Stimulated activated CD4-positive, alpha-beta T cell treated with anti-CD3 and anti-CD28 coated beads, Interleukin-2, amount 100 ng/mL, for 48 hours (primary cell): ENCODE results near the gene ATAD3A.

ENCODE experiments used
- DNase-seq, 2 donors: peaks; one replicate each; pipeline ENCODE4 v3.0.0-alpha.2; 2020

Gene ATAD3A

GRCh38 chr1:1558591-1558990 lies 46.6 kb downstream of the ATAD3A start:
- no peak for DNase-seq

DNA sequence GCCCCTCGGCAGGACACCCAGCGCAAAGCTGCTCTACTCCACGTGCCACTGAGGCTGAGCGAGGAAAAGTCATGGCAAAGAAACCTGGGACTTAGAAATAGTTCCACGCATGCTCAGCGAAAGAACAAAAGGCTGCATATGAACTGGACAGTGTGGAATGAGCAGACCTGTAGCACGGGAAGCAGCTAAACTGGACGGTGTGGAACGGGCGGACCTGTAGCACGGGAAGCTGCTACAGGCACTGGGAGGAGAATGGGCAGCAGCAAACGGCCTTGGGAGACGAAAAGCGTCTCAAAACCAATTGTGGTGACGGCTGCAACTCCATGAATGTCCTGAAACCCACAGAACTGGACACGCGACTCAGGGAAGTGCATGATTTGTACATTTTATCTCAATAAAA lies 47.1 kb downstream of the ATAD3A start:
- DNase-seq: no peak

DNA sequence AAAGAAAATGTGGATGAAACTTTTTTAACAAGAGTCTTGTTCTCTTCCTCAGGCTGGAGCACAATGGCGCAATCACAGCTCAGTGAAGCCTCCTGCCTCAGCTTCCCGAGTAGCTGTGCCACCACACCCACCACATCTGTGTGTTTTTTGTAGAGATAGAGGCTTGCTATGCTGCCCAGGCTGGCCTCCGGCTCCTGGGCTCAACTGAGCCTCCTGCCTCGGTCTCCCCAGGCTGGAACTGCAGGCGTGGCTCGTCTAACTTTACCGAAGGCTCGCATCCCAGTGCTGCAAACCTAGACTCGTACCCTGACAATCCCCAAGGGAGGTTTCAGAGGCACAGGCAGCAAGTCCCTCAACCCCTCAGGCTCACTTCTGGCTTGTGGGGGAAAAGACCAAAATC lies 48.2 kb downstream of the ATAD3A start:
- no peak for DNase-seq

- DNase-seq: no peak
These were observed 50.0 kb downstream of the ATAD3A start for GRCh38 chr1:1561801-1562470.

GRCh38 chr1:1562556-1563195 lies 50.7 kb downstream of the ATAD3A start:
- no peak for DNase-seq

GRCh38 chr1:1563688-1564087 lies 51.7 kb downstream of the ATAD3A start:
- DNase-seq: no peak

GRCh38 chr1:1564268-1564667 lies 52.3 kb downstream of the ATAD3A start:
- DNase-seq: no peak

GRCh38 chr1:1565340-1565739 lies 53.4 kb downstream of the ATAD3A start:
- DNase-seq: no peak

DNA sequence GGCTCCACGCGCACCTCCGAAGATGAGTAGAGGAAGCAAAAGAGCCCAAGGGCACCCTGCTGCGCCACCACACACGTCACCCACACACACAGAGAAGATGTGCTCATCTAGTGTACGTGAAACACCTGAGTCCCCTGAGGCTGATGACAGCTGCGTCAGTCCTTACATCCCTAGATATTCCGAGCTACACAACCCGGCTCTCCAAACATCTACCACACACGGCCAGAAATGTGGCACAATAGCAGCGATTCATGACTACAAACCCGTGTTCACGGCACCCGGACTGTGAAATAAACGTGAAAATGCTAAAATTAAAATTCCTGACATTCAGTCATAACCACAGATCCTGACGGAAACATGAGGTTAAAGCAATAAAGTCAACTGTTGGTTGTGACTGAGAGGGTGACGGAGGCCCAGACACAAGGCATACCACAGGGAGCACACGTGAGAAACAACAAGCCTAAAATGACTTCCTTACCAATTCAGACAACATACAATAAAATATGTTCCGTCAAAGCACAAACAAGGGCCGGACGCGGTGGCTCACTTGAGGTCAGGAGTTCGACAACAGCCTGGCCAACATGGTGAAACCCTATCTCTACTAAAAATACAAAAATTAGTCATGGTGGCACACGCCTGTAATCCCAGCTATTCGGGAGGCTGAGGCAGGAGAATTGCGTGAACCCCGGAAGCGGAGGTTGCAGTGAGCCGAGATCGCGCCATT lies 55.4 kb downstream of the ATAD3A start:
- DNase-seq: no peak

DNA sequence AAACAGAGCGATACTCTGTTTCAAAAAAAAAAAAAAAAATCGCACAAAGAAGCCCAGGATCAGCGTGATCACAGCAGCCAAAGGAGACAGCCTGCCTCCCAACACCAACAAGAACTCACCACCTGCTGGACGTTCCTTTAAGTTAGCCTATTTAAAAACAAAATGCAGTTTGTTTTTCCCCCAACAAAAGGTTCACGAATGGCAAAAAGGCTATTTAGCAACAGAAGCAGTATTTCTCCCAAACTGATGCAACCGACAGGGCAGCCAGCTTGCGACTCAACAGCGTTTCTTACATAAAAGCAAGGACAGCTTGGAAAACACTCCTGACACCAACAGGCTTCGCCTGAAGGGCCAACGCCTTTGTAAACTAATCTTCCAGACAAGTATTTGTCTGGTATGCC lies 55.9 kb downstream of the ATAD3A start:
- DNase-seq: no peak

- DNase-seq: no peak
These were observed 57.4 kb downstream of the ATAD3A start for GRCh38 chr1:1569341-1569740.

GRCh38 chr1:1573843-1574720 lies 62.1 kb downstream of the ATAD3A start:
- peak; percentile 59 to 61 for DNase-seq

DNA sequence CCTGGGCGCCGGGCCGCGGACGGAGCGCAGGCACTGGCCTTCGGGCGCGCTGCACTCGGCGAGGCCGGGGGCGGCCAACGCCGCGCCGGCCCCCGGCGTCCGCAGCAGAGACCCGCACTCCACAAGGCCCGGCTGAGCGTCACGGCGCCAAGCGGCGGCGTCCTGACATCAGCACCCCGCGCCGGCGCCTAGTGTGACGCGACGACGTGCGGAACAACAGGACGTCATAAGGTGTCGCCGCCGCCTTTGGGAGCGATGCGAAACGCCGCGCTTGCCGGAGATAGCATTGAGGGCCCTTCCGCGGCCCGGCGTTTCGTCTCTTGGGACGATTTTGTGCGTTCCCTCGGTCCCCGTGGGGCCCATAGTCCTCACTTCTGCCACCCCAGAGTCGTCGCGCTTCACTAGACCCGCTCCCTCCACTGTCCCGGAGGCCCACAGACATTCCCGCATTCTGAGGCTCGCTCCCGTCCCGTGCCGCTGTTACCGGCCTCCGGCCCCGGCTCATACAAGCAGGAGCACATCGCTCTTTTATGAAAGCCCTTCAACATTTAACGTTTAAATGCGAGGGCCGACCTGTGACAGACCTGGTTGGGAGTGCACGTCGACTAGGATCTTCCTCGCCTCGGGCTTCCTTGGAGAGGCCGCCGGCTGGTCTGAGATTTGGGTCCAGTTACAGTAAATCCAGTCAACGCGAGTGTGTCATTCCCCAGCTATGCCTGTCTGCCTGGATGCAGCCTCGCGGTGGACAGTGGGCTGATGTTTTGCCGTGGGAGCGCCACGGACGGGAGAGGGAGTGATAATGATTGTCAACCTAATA lies 63.0 kb downstream of the ATAD3A start, which contains the start of gene SSU72:
Gene SSU72, minus strand, starts transcription at position 143 of the 817 bp plus-strand sequence. CDS start 306 bp downstream, outside the sequence.
- DNase-seq: peak; percentile 90 to 93

DNA sequence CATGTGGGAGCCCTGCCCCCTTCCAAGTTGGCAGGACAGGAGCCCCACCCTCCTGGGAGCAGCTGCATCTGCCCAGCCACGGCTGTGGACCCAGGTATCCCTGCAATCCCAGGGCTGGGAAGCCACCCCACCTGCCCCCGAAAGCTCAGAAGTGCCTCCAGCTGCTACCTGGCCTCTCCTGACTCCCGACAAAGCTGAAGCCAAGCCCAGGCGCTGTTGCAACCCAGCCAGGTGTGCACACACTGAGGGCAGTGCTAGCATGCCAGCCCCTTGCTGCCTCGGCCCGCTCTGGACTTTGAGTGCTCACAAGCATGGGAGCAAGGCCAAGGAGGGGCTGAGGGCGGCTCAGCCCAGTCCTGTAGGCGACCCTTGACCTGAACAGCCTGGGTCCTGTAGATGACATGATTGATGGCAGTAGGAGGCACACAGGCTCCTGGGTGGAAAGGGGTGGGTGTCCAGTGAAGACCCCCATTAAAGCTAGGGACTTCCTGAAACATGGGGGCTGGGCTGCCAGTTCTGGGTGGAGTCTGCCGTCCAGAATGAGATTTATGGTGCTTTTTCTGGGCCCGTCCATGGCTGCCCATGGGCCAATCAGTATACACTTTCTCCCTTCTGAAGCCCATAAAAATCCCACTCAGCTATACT lies 65.5 kb downstream of the ATAD3A start:
- no peak for DNase-seq

DNA sequence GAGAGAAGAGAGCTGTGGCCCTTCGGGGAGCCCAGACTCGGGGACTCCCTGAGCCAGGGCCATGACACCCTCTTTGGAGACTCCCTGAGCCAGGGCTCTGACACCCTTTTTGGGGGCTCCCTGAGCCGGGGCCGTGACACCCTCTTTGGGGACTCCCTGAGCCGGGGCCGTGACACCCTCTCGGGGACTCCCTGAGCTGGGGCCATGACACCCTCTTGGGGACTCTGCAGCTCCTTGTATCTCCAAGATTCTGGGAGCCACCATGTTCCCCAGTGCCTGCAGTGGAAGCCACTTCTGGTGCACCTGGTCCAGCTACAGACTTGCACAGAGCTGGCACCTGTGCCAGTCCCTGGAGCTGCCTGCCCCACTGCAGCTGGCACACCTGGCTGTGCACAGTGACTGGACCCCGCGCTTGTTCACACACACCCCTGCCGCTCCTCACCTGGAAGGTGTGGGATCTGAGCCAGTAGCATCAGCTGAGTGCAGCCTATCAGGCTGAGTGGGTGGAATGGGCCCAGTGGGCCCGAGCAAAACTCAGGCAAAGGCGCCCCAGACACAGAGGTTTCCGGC lies 66.5 kb downstream of the ATAD3A start:
- DNase-seq: no peak

GRCh38 chr1:1582585-1583346 lies 70.8 kb downstream of the ATAD3A start:
- no peak for DNase-seq

GRCh38 chr1:1583347-1584010 lies 71.5 kb downstream of the ATAD3A start:
- no peak for DNase-seq
